Stimulated activated naive CD8-positive, alpha-beta T cell treated with anti-CD3 and anti-CD28 coated beads, Interleukin-15, Interleukin-2, amounts not matched to agents 100 U/mL and 50 U/mL, for 24 hours (primary cell): ENCODE measurements around the gene BMPER.

ENCODE experiments used
- ATAC-seq: fragments of 150-1000 bp; cut with Tn5 transposase; one replicate; pipeline ENCODE4 v1.10.0; 2021
- DNase-seq: peaks from one replicate; pipeline ENCODE4 v3.0.0; 2021

BMPER gene

DNA sequence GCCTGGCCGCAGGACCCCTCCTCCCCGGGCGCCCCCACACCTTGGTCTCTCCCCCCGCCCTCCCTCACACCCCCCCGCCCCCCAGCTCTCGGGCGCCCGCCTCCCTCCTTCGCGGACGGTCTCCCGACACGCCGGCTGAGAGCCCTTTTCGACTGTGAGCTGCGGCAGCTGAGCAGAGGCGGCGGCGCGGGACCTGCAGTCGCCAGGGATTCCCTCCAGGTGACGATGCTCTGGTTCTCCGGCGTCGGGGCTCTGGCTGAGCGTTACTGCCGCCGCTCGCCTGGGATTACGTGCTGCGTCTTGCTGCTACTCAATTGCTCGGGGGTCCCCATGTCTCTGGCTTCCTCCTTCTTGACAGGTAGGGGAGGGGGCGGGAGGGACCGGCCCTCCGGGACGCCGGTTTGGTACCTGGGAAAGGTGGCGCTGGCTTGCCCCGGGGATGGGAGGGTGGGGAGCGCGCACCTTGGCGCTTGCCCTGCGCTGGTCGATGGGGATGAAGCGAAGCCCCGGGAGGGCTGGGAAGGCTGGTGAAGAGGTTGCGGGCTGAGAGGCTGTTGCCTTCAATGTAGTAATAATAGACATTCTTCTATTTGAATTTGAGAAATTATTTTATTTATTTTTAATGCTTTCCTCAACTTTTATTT lies at the start of gene BMPER:
BMPER (plus strand) TSS at position 151 of the 644 bp plus-strand sequence; CDS start at position 226, 75 bp downstream.
- peak; percentile 16 for DNase-seq
- ATAC-seq: no peak

DNA sequence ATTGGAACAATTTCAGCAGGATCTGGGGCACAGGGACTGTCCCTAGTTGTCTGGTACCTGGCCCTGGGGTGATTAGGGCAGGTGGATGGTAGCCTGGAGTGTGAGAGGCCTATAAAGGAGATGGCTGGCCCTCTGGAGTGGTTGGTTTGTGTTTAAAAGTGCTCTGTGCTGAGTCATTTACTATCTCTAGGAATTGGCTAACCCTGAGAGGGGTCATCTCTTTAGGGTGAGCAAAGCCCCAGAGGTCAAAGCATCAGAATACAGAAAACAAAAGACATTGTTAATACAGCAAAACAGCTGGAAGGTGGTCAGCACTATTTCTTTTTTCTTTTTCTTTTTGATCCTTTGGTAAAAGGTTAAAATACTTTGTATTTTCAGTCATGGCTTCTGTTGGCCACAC lies 43.4 kb upstream of the BMPER start:
- ATAC-seq (no peak), DNase-seq (no peak)

DNA sequence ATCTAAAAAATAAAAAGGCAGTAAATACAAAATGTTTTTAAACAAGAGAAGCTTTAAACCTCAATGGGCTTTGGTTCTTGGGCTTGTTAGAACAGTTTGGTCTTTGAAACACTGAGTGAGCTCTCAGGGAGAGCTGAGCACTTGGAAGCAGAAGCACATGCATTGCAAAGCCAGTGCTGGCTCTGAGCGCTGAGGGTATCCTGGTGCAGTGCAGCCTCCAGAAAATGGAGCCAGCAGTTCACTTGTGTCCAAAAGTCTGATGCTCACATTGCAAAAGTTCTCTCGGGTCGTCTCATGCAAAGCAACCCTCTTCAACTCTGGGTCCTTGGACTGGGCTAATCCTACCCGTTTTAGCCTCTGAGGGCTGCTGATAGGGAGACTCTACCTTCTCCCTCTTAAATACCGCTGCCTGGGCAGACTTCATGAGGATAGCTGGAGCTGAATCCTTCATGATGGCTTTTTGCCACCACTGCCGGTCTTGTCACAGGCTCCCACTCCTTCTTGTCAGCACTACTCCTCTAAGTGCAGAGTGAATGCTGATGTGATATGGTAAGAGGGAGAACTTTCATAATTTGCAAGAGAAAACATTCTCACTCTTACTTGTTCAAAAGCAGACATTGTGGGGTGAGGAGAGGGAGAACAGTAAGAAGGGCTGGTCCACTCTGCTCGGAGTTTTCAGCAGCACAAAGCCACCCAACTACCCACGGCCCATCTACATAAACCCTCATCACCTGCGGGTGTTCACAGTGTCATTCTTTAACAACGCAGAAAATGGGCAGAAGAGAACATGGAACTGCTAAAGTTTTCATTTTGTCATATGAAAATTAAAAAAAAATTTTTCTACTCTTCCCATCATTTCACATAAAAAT lies 42.2 kb upstream of the BMPER start:
- DNase-seq (no peak), ATAC-seq (no peak)

DNA sequence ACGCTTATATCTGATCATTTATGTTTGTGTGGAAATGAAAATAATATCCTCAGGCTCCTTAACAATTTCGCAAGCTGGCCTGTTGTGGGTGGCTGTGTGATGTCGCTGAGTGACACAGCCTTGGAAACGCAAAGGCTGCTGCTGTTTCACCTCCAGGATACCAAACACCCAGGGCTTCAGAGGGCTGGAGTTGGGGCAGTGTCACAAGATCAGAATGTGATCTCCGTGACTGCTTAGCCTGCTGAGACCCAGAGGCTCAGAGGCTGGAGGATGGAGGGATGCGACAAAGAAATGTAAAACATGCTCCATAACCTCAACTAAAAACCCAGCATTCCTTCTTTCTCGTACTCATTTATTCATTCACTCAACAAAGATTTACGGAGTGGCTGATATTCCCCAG lies 37.2 kb upstream of the BMPER start:
- DNase-seq (no peak), ATAC-seq (no peak)

- ATAC-seq (no peak), DNase-seq (no peak)
These were observed 36.2 kb upstream of the BMPER start for GRCh38 chr7:33869176-33869575.

- ATAC-seq: no peak
These were observed 35.2 kb upstream of the BMPER start for GRCh38 chr7:33870120-33870519.

DNA sequence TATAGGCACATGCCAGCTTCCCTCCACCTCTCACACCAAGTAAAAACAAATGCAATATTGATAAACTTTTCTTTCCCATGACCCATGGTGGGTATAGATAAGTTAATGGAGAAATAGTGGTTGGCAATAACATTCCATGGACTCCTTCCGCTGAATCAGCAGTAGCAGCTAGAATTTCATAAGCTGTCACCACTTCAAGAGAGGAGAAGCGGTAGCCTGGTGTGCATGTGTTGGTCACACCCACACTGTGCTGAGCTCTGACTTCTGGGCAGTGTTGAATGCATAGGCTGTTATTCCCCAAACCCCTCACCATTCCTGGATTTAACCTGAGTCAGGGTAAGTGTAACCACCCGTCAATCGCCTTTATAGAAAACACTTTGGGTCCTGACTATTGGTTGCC lies 32.5 kb upstream of the BMPER start:
- no peak for ATAC-seq
- DNase-seq: no peak

More at GRCh38 chr7:33870120-33870519, 35.2 kb upstream of the BMPER start:
- no peak for DNase-seq

DNA sequence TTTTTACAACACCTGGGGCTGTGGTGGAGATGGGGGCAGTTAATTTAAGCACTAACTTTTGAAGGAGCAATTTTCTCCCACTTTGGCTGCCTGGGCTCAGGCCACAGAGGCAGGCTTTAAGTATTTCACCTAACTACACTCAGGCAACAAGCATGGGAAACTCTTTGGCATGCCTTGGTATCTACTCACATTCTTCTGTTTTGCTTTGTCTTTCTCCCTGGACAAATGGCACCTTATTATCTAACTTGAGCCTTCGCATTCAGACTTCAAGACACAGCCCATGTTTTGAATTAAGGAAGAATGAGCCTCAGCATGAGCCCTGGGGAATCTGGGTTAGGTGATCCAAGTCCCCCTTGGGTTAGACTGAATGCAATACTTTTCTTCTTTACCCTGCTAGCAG lies 31.8 kb upstream of the BMPER start:
- no peak for ATAC-seq
- DNase-seq: no peak

DNA sequence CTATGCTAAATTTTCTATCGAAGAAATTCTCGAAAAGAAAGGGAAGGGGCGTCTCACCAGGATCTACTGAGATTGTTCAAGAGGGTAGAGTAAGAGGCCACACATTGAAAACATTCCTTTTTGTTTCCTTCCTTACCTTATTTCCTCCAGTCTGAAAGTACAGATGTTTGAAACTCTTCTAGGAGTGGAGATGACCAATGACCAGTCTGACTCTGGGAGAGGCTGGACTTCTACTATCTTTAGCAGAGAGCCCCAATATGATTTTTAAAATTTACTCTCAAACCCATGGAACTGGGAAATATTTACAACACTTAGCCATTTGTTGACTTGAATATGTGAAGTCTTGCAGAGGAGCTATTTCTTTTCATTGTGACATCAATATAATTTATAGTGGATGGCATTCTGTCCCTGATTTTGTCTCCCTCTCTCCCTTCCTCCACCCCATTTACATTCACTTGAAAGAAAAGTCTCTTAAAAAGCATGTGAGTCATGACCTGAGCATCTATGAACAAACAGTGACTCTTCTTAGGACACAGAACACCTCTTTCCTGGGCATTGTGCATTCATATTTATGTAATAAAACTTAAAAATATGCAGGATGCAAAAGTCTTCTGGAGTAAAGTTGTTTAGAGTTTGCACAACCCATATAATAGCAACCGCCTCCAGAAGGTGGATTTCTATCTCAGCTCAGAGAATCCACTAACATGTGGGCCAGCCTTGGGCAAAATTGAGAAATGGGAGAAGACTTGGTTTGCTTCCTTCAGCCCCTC lies 31.2 kb upstream of the BMPER start:
- ATAC-seq (no peak), DNase-seq (no peak)

DNA sequence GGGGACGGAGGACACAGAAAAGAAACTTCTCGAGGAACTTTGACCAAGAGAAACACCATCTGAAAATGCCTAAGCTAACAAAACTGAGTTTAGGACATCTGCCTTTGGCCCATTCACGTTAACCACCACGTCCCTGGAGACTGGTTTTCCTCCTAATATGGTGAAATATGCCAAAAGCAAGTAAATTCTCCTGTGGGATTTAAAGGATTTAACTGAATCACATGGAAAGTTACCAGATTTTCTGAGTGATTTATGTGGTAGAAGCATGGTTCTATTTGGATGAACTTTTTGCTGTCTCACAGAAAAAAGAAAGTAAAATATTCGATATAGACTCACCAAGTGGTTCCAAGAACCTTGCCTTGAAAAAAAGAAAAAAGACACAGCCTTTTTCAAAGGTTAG lies 30.4 kb upstream of the BMPER start:
- DNase-seq (no peak), ATAC-seq (no peak)

- ATAC-seq: no peak
- no peak for DNase-seq
These were observed 28.6 kb upstream of the BMPER start for GRCh38 chr7:33876596-33877274.

GRCh38 chr7:33880787-33881186 lies 24.6 kb upstream of the BMPER start:
- DNase-seq: no peak
- ATAC-seq: no peak

DNA sequence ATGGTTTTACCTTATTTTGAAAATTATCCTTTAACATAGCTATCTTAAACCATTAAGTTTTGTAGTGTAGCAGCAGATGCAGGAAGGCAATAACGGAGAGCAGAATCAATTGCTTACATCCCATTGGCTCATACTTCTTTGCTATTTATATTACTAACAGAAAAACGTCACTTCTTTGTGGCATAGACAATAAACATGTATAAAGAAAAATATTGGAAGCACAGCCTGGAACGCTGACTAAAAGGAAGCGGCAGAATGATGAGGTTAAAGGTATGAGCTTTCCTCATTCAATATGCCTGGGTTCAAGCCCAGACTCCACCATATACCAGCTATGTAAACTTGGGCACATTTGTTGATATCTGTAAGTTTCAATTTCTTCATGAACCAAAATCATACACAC lies 24.0 kb upstream of the BMPER start:
- ATAC-seq (no peak), DNase-seq (no peak)

- no peak for DNase-seq
These were observed 23.1 kb upstream of the BMPER start for GRCh38 chr7:33882040-33882837.

GRCh38 chr7:33882950-33883670 lies 22.2 kb upstream of the BMPER start:
- ATAC-seq (no peak), DNase-seq (no peak)

More at GRCh38 chr7:33882040-33882837, 23.1 kb upstream of the BMPER start:
- ATAC-seq: no peak

GRCh38 chr7:33883671-33883965 lies 21.7 kb upstream of the BMPER start:
- no peak for DNase-seq
- no peak for ATAC-seq

- ATAC-seq (no peak), DNase-seq (no peak)
These were observed 19.8 kb upstream of the BMPER start for GRCh38 chr7:33885290-33886148.

- no peak for DNase-seq
- ATAC-seq: no peak
These were observed 19.2 kb upstream of the BMPER start for GRCh38 chr7:33886149-33886623.

GRCh38 chr7:33887266-33887975 lies 17.9 kb upstream of the BMPER start:
- ATAC-seq: no peak
- DNase-seq: no peak
